HG03457 (cell line): Measurements from ENCODE around the gene AMMECR1L.

Experiments used
- ATAC-seq: cut with Tn5 transposase; IDR thresholded peaks from one replicate; pipeline ENCODE4 v1.9.1; 2021; ENCODE audit warnings: moderate number of reproducible peaks; ENCODE audit not compliant: unreplicated experiment

Gene AMMECR1L

DNA sequence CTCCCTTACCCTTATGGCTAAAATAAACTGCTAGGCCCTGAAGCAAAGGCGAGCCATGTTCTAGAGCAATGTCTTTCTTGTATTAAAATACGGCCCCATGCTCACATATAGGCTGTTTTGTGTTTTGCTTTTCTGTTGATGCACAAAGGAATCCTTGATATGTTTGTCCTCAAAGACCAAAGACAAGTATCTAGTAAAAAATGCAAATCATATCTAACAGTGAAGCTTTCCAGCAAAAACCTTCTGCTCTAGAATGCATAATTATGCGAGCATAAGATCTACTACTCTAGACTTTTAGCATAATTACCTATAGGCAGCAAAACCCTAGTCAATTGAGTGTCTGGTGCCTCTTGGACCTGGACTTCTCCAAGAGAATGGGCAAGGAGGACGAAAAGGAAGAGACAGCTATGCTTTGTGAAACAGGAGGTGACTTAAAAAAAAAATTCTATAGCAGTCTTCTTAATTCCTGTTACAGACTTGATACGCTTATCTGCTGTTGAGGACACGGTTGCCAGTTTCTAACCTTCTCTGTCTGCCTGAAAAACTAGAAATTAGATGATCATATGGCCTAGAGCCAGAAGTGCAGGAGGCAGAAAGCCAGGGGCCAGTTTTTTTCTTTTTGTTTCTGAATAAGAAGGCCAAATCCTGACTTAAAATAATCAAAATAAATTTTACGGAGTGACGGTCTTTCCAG, 1.5 kb upstream of the AMMECR1L start:
- no peak for ATAC-seq

DNA sequence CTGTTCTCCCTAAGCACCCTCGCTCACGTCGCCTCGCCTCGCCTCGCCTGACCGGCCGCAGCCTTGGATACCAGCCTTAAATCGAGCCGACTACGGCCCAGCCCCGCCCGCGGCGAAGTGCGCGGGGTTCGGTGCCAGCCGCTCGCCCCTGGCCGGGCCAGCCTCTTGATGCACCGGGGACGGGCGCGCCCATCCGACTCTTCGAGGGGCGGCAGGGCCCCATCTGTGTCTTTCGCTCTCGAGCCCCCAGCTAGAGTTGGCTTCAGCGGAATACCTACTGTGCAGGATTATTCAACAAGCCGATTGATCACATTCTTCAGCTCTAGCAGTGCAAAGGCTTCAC, 808 bp upstream of the AMMECR1L start:
- peak; percentile 14 for ATAC-seq

DNA sequence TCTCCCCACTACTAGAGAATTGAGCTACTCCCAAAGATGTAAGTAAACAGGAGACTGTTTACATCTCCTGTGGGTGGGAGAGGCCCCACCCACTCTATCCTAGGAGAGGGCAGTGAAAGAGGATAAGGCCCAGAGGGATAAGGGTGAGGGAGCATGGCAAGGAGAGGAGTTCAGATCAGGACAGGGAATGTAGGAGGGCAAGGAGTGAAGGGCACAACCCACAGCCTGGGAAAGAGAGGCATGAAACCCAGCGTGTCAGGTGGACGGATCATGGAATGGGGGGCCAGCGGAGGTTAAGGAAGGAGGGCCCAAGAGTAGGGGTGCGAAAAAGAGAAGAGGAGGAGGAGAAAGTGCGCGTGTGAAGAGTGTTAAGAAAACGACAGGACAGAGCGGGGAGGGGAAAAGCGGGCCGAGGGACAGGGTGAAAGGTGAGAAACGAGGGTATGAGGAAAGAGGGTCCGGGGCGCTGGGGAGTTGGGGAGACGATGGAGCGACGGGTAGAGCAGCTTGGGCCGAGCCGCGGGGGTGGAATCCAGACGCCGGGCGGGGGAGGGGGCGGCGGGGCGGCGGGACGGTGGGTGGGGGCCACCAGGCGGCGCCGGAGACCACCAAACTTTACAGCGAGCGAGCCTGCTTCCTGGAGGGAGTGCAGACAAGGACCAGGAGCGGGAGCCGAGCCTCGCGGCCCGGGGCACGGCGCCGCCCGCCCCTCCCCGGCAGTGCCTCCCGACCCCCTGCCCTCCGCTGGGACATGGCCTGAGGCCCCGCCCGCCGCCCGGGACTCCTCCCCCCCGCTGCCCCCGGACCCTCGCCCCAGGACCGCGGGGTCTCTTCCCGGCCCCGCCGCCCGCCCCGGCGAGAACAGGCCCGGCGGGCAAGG, 655 bp downstream of the AMMECR1L start:
- peak; percentile 6 for ATAC-seq

DNA sequence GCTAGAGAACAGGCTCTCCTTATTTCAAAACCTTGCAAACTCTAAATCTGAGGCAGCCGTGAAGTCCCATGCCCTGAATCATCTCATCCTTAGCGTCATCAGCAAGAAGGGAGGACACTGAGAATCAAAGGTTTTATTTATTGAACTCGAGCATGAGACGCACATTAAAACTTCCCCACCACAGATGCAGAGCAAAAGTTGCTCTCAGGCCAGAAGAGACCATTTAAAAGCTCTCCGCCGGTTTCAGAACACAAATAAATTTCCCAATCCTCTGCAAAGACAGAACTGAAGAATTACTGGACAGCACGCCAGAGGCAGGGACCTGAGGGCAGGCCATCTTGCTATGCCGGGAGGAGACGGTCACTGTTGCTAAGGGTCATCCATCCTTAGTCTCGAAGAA, 1.3 kb downstream of the AMMECR1L start:
- no peak for ATAC-seq

DNA sequence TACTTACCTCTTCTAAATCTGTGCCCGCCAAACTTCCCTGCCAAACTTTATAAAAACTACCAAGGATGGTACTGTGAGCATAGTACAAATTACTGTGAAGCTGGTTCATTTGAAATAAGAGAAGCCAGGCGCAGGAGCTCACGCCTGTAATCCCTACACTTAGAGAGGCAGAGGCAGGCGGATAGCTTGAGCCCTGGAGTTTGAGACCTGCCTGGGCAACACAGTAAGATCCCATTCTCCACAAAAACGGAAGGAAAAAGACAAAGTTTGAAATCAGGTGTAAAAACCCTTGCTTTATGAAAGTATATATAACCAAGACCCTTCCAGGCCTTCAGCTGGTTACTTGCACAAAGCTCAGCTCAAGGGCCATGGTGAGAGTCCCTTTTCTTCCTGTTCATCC, 5.9 kb downstream of the AMMECR1L start:
- ATAC-seq: no peak

DNA sequence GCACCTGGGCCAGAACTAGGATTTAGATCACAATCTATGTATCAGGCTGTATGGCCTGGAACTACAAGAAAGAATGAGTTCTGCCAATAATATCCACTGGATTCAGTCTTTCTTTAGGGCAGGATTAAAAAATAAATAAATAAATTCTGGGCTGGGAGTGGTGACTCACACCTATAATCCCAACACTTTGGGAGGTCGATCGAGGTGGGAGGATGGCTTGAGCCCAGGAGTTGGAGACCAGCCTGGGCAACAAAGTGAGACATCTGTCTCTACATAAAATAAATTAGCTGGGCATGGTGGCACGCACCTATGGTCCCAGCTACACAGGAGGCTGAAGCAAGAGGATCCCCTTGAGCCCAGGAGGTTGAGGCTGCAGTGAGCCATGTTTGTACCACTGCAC, 8.1 kb downstream of the AMMECR1L start:
- ATAC-seq: no peak

DNA sequence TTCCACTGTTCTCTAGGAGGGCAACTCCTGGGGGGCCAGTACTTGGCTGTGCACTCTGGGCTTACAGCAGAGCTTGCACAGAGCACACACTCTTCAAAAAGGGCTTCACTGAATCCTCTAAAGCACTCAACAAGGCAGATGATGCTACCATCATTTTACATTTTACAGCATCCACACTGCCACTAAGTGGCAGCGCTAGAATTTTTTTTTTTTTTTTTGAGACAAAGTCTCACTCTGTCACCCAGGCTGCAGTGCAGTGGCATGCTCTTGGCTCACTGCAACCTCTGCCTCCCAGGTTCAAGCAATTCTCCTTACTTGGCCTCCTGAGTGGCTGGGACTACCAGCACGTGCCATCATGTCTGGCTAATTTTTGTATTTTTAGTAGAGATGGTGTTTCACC, 8.6 kb downstream of the AMMECR1L start:
- no peak for ATAC-seq

DNA sequence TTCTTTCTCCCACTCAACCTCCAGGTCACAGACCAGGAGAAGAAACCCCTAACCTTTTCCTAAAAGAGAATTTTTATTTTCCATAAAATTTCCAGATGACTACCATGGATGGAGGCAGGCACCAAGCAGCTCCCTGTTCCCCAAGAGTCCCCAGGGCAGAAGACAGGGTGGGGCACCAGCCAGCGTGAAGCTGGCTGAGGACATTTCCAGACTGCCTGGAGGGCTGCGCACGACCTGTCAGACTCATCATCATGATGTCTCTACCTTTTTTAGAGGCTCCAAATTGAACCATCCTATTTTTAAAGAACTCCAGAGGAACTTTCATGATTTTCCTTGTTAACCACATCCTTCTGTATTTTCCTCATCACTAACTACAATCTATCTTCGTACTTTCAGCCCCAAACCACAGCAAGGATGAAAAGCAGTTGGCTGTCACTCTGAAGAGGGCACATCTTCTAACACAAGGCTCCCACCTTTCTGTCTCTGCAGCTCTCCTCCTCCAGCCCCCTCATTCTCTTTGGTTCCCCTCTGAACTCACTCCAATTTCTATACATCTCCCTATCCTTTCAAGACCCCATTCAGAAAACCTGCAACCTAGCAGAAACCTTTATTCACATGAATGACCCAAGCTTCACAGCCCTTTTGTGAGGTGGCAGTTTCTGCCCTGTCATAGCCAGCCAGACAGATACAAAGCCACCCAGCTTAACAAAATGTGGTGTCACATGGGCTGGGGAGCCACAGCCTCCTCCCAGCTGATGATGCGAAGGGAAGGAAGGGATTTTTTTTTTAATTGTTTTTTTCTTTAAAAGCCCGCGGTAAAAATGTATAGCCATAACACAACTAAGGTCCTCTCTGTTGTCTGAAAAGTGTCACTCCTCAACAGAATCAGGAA, 11.1 kb downstream of the AMMECR1L start:
- ATAC-seq: no peak

DNA sequence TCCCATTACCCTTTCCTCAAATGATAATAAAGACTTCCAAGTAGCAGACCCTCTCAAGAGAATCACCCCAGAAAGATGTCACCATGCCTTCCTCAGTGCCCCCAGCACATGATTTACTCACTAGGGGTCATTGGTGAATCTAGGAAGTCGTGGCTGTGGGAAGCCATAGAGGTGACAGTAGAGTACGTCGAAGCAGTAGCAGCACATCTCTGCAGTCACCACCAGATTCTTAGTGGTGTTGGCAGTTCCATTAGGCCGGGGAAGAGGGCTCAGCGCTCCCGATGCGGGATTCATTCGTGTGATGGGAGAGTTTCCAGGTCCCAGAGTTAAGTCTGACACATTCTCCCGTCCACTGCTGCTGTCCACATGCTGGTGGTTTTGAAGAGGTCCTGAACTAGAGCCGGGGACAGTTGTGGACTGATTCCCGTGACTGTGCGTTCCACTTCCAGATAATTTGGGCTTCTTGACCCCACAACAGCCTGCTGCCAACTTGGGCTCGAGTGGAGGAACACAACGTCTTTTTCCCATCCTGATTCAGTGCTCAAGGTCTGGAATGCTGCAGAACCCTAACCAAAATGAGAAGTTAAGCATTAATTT, 12.0 kb downstream of the AMMECR1L start:
- ATAC-seq: no peak

DNA sequence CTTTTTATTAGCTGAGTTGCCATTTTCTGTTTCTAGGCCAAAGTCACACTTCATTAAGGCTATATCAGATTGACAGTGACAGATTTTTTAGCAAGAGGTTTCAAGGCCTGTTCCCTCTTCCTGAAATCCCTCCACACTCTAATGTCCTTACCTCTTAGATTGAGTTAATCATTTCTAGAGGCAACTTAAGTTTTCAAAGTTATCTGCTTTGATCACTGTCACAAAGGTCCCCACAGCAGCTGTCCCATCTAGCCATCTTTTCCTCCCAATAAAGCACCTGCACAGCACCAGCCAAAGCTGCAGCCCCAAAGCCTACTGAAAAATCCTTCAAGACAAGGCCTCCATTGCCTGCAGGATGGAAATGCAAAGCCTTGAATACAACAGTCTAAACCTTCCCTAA, 13.4 kb downstream of the AMMECR1L start:
- no peak for ATAC-seq

DNA sequence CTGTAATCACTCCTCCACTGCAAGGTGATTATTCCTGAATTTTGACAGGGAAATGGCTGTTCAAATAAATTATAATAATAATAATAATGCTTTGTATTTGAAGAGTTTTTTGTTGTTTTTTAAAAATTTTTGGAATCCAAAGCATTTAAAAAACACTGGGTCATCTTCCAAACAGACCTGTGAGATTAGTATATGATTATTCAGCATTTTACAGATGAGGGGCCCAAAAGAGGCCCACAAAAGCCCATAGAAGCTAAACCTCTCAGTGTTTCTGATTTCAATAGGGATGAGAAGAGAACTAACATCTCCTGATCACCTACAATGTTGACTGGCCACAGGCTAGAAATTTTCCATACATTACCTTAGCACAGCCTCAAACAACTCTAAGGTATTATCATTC, 19.8 kb downstream of the AMMECR1L start:
- no peak for ATAC-seq

DNA sequence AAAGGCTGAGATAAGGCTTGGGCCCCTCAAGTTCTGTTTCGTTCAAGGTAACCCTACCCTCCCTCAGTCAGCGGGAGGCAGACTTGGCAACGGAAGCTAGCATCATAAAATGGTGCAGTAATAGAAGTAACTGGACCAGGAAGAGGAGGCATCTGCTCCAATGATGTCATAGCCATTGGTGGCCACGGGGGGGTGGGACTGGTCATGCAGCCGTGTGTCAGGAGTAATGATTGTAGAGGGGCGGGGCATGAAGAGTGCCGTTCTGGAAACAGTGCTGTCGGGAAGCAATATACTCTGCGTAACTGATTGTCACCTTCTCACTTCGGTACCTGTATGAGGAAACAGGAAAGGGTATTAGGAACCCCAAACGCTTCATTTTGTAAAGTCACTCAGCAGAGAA, 20.9 kb downstream of the AMMECR1L start:
- ATAC-seq: no peak

DNA sequence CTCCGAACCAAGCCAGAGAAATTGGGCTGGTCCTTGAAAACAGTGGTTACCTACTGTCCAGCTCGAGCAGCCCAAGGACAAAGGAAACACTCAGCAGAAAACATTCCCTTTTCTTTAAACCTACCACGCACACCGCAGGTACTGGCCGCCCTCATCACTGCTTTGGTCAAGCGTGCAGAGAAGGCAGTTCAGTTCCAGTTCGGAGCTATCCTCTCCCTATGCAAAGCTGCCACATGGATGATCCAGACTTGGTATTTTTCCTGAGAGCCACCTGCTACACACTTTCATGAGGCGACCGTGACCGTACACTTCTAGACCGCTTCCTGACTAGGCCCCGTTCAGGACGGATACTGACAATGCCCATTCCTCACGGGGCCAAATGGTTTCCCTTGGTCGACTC, 23.5 kb downstream of the AMMECR1L start:
- no peak for ATAC-seq

DNA sequence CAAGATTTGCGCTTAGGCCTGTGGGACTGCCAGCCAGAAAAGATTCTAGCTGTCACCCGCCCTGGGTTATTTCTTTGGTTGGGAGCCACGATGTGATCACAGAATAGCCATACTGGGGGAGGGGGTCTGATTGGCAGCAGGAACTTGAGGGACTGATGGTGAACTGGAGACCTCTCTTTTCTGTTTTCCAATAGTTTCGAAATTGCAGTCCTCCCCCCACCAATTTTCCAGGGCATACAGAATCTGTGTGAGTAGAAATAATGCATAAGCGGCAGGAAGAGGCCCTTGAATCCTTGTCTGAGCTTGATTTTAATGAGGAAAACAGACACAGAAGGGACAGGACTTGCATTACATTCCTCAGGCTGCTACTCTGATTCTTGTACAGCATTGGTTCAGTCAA, 25.6 kb downstream of the AMMECR1L start:
- ATAC-seq: no peak

DNA sequence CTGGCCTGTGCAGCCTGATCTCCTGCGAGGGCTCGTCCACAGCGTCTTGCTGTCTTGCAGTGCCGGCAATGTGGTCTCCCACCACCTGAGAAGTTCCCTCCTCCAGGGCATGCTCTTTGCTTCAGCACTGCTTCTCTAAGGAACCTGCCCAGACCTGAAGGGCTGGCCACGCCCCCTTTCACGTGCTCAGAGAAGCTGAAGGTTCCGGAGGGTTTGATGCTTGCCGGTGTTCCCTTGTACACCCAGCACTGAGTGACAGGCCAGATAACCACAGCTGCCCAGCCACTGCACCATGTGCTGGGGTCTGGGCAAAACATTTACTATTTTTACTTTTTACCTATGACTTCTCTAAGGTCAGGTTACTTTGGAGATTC, 26.1 kb downstream of the AMMECR1L start:
- ATAC-seq: no peak

DNA sequence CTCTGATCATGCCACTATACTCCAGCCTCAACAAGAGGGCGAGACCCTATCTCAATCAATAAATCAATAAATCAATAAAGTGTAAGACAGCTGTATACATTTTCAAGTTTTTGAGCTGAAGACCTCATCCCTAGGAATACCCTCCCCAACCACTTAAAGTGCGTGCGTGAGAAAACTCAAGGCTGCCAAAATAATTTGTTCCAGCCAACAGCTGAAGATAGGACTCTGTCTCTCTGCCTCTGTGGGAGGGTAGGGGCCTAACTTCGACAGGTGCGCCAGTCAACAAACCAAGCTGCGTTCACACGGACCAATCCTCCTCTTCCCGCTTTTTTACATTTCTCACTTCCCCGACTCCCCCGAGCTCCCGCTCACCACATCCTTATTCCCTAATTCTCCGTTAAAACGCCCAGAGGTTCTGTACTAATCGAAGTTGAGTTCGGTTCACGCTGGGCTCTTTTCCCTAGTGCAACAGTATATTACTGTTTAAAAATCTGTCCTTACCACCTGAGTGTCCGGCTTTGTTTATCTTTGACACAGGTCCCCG, 28.4 kb downstream of the AMMECR1L start:
- ATAC-seq: no peak

DNA sequence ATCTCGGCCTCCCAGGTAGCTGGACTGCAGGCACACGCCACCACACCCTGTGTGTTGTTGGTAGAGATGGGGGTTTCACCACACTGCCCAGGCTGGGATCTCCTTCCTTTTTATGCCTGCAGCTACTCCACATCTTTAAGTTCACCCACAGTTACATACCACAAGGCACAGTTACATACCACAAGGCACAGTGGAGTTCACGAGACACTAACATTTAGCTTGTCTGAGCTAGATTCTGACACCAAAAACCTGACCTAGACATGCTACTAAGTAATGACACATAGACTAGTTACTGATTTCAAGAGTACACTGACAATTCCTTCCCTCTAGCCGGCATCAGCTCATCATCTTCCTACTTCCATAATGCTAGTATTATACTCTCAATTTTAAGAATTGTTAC, 32.1 kb downstream of the AMMECR1L start:
- no peak for ATAC-seq

DNA sequence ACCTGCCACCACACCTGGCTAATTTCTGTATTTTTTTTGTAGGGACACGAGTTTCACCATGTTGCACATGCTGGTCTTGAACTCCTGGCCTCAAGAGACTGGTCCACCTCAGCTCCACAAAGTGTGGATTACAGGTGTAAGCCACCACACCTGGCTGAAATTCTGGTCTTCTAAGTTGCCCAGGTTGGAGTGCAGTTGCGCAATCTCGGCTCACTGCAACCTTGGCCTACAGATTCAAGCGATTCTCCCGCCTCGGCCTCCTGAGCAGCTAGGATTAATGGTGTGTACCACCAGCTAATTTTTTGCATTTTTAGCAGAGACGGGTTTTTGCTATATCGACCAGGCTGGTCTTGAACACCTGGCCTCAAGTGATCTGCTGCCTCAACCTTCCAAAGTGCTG, 33.4 kb downstream of the AMMECR1L start:
- no peak for ATAC-seq

DNA sequence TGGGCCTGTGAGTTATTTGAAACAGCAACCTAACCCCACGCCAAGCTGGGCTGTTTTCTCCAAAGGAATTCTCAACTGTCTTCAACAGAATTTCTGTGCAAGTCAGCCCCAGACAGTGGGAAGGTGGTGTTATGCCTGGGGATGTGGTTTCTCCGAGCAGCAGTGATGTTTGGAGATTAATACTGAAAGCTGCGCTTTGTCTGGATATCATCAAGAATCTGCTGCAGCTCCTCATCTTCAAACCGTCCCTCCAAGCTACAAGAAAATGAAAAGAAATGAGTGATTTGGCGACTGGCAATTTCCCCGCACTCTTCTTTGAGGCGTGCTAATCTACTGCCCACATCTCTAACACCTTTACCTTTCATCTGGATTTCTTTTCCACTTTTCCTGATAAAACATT, 37.8 kb downstream of the AMMECR1L start:
- no peak for ATAC-seq

DNA sequence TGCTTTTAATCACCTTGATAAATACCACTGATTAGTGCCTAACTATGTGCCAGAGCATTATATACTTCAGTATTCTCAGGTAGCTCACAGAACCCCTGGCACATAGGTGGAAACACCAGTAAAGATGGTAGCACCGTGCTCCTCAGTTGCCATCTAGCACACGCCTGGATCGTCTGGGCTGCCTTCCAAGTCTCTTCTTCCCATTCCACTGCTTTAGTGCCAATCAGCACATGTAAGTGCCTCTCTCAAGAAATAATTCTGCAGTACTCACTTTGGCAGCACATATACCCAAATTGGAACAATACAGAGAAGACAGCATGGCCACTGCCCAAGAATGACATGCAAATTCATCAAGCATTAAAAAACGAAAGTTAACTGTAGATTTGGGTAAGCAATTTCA, 40.8 kb downstream of the AMMECR1L start:
- ATAC-seq: no peak

DNA sequence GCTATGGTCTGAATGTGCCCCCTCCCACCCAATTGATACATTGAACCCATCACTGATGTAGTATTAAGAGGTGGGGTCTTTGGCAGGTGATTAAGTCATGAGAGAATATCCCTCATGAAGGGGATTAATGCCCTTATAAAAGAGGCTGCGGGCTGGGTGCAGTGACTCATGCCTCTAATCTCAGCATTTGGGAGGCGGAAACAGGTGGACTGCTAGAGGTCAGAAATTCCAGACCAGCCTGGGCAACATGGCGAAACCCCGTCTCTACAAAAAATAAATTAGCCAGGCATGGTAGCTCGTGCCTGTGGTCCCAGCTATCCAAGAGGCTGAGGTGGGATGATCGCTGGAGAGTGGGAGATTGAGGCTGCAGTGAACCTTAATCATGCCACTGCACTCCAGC, 42.1 kb downstream of the AMMECR1L start:
- no peak for ATAC-seq
